Loucy (cell line): ENCODE measurements around the gene ORC3.

Experiments used
- EZH2phosphoT487 ChIP-seq: fragments of 200-600 bp; IDR thresholded peaks from 2 replicates; pipeline ENCODE4 v1.6.1; 2018; ENCODE audit warnings: antibody characterized with exemption, mild to moderate bottlenecking, moderate library complexity, borderline replicate concordance
- TF ChIP-seq, protein P1 (sequence below): fragments of 200-600 bp; sonication (generic); conservative IDR thresholded peaks from 2 replicates; pipeline ENCODE4 v1.5.1; 2014; ENCODE audit warnings: mild to moderate bottlenecking, antibody characterized with exemption, low read length

DNA sequence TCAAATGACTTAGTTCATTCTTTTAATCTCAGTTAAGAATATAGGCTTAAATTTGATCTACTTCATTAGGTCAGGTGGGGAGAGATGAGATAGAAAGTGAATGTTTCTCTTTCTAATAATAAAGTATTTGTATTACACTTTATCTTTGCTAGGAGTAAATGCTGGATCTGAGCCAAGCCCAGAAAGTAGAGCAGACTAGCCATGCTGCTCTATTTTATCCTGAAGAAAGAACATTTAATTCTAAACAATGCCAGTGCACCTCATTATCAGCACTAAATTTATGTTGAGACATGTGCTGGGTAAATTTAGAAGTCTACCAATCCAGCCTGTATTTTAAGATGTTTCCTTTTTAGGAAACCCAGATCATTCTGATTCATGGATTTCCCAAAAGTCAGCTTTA lies 68.6 kb downstream of the ORC3 start:
- TF ChIP-seq, protein P1, sequence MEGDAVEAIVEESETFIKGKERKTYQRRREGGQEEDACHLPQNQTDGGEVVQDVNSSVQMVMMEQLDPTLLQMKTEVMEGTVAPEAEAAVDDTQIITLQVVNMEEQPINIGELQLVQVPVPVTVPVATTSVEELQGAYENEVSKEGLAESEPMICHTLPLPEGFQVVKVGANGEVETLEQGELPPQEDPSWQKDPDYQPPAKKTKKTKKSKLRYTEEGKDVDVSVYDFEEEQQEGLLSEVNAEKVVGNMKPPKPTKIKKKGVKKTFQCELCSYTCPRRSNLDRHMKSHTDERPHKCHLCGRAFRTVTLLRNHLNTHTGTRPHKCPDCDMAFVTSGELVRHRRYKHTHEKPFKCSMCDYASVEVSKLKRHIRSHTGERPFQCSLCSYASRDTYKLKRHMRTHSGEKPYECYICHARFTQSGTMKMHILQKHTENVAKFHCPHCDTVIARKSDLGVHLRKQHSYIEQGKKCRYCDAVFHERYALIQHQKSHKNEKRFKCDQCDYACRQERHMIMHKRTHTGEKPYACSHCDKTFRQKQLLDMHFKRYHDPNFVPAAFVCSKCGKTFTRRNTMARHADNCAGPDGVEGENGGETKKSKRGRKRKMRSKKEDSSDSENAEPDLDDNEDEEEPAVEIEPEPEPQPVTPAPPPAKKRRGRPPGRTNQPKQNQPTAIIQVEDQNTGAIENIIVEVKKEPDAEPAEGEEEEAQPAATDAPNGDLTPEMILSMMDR, result no peak
- TF ChIP-seq EZH2phosphoT487, result no peak
